HG03442 (cell line): ENCODE data around the gene PALD1.

Experiments
- ATAC-seq: cut with Tn5 transposase; IDR thresholded peaks from one replicate; pipeline ENCODE4 v1.9.1; 2021; ENCODE audit warnings: mild to moderate bottlenecking, moderate library complexity; ENCODE audit not compliant: unreplicated experiment

The PALD1 gene

DNA sequence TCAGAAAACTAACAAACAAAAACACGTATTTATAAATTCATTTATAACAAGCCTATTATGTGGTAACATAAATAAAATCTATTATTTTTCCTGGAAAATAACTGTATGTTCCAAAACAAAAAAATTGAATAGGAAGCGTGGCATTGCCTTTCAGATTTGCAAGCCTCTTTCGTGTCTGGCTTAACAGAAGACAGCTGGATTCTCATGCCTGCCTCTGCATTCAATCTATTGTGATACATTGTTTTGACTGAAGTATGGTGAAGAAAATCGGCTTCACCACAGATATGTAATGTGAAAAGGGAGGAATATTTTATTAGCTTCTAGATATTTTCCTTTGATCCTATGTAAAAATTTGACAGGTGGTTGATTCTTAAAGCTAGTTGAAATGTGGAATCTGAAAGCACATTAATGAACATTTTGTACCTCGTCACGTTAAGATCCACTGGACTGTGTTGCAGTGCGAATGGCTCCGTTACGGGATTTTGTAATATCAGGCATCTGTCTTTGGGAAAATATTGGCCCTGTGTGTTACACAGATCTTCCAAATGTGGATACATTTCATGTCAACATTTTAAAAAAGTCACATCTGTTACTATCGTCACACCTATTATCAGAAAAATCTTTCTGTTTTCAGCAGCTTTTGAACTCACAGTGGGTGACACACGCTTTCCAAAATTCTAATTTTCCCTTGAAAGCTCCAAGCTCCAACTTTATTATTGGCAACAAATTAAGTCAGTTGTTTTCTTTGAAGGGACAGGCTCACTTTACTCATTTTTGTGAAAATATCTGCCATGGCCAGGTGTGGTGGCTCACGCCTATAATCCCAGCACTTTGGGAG, 26.2 kb downstream of the PALD1 start:
- ATAC-seq = no peak

DNA sequence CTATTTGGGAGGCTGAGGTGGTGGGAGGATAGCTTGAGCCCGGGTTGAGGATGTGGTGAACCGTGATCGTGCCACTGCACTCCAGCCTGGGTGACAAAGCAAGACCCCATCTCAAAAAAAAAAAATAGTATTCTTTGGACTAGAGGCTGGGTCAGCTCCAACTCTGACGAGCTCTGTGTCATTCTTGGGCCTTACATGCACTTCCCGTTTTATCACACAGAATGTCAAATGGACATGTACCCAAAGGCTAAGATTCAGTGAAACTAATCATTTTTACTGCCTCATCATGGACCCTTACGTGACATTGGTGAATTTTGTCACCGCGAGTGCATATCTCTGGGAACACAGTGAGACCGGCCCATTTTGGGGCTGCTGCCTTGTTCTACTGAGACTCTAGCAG, 27.3 kb downstream of the PALD1 start:
- no peak for ATAC-seq

DNA sequence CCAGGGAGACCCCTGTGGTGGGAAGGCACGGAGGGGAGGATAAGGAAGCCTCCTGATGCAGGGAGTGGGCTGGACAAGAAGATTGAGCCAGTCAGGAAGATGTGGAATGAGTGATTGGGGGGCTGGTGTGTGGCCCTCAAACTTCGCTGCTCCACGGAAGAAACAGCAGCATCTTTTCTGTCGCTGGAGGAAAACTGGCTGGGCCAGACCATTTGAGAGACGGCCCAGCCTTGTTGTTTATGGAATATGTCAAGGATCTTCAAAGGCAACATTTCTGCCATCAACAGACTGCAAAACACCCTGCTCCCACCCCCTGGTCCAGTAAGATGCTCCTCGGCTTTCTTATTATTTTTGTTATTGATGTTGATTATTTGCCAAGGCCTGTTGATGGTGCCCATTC, 29.4 kb downstream of the PALD1 start:
- ATAC-seq = no peak

DNA sequence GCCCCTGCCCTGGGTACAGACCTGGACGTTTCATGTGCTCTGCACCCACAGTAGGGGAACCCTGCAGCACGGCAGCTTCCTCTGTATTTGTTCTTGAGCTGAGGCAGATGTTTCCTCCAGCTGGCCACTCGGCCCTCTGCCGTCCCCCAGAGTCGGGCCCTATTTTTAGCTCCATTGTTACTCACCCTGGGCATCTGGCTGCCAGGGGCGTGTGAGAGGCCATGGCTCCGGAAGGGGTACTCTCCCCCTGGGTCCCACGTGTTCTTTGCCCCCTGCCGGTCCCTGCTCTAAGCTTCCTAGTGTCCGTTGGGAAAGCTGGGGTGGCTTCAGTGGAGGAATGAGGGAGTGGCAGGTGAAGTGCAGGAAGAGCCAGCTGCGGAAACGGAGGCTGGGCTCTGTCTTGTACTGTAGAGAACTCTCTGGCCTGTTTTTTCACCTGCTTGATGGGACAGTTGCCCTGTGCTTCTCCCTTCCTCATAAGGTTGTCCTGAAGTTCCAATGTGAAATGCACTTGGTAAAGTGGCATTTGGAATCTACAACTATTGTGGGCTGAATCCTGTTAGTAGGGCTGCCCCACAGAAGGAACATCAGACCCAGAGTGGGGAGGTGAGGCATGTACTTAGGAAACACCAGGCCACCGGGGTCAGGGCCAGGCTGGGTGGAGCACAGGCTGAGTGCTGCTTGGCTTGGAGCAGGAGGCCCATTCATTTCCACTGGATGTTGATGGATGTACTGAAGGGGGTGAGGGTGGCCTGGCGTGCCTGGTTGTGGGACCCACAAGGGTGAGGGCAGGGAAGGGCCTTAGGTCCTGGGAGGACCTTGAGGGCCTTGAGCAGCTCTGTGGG, 30.6 kb downstream of the PALD1 start:
- no peak for ATAC-seq

DNA sequence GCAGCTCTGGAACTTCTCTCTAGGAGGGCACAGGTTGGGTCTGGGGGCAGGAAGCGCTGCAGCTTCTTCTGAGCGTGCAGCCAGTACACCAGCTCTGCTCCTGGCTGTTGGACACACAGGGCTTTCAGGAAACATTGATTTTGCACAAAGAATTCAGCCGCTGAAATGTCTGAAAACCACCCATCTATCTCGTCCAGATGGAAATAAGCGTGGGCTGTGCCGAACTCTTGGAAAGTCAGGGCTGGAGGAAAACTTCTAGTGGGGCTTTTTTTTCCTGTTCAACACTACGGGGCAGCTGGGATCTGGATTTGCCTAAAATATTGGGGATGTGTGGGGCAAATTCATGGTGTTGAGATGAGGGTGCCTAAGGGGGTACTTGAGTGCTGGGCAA, 31.2 kb downstream of the PALD1 start:
- no peak for ATAC-seq

DNA sequence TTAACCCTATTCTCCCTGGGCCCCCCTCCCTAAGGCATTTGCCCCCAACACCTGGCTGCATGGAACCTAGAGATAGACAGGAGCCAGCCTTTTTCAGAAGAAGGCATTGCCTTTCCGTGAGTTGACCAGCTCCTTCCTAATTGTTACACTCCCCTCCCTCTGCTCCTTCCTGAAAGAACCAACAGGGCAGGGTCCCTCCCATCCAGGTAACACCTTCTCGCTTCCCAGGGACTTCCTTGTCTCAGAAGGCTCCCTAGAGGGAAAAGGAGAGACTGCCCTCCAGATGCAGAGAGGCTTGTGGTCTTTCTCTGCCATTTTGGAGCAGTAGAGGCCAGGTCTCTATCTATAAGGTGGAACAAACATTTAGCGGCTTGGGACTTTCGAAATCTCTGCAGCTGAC, 31.9 kb downstream of the PALD1 start:
- no peak for ATAC-seq

DNA sequence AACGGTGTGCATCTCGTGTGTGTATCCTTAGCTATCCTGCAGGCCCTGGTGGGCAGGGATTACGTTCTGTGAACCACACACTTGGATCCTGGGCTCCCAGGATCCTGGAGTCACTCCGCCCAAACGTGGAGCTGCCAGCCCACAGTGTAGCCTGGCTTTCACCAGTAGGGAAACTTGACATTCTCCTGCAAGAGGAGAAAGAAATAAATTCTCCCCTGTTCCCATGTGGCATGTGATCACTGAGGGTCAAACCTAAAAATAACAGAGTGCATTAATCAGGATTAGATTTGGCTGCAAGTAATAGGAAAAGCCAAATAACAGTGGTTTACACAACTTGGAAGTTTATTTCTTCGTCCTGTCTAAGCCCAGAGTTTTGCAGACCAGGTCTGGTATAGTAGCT, 32.3 kb downstream of the PALD1 start:
- ATAC-seq = no peak

DNA sequence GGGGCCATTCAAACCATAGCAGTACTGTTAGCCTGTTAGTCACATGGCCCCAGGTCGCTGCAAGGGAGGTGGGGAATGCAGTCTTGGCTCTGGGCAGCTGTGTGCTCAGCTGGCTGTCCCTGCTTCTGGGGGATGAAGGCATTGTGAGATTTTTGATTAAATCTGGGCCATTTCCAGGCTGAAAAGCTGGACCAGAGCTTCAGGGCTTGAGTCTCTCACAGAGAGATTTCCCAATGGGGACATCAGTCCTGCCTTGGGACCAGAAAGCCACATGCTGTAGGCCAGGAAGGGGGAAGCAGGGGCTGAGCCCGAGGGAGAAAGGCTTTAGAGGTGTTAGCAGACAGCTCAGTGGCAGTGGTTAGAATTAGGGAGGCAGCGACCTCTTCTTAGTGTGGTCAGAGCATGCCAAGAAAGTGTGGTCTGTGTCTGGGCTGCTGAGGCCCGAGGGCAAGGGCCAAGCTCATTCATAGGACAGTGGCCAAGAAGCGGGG, 33.6 kb downstream of the PALD1 start:
- no peak for ATAC-seq

DNA sequence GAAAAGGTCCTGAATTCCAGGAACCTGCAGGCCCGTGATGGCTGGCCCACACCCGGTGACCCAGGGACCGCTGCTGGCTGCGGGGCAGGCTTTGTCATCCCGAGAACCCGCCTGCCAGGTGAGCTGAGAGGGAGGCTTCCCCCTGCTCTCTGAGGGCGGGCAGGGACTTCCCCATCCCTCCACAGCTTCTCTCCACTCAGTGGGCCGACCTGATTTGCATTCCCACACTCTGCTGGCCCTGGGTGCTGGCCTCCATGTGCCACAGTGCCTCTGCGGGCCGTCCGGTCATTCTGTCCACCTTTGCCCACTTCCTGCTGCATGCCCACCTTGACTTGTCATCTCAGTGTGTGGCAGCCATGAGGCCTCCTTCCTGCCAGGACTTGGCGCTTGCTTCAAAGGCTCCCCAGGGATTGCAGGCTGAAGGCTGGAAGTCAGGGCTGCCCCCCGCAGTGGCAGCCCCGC, 35.3 kb downstream of the PALD1 start:
- ATAC-seq = peak; percentile 91

DNA sequence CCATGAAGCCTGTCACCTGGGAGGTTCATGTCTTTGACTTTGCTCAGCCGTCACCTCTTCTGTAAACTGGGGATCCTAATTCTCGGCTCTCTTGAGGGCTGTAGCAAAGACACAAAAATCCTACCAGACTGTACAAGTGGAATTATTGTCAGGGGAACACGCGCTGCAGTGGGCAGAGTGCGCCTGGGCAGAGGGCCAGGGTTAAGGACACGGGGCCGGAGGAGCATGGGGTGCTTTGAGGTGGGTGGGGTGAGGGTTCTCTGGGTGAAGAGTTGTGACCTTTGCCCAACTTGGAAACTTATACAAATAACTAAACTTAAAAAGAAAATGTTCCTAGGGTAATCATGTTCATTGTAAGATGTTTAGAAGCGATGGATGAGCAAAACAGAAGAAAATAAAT, 36.0 kb downstream of the PALD1 start:
- no peak for ATAC-seq

DNA sequence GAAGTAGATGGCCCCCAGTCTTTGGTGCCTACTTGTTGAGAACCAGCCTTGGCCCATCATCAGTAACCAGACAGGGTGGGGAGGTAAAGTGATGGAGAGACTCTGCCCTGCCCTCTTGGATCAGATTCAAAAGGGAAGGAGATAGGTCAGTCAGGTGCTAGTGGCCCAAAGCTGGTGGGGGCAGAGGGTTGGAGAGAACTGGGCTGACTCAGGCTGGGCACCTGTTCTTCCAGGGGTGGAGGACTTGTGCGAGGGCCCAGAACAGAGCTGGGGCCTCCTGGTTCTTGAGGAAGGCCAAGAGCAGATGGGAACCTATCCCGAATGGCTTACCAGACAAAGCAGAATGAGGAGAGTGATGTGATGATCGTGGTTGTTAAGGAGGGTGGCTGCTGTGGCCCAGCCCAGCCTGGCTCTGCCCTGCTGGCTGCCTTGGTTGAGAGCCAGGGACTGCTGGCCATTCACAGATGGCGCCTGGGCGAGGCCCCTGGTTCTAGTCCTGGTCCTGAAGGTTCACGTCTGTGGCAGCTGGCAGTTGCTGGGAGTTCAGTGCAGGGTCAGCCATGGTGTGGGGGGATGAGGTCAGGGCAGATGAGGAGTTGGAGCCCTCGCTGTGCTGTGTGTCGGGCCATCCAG, 36.6 kb downstream of the PALD1 start:
- no peak for ATAC-seq

DNA sequence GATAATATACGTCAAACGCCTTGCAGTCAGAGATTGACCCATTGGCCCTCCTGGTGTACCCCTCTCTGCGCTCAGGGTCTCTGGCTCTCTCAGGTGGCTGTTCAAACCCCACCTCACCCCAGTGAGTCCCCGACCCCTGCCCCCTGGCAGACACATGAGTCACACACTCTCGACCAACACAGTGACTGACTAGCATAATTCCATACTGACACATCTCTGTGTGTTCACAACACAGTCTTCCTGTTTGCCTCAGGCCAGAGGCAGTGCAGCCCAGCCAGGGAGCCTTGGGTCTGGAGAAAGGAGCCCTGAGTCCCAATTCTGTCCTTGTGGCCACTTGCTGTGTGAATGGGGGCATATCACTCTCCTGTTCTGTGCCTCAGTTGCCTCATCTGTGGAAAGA, 40.1 kb downstream of the PALD1 start:
- no peak for ATAC-seq

DNA sequence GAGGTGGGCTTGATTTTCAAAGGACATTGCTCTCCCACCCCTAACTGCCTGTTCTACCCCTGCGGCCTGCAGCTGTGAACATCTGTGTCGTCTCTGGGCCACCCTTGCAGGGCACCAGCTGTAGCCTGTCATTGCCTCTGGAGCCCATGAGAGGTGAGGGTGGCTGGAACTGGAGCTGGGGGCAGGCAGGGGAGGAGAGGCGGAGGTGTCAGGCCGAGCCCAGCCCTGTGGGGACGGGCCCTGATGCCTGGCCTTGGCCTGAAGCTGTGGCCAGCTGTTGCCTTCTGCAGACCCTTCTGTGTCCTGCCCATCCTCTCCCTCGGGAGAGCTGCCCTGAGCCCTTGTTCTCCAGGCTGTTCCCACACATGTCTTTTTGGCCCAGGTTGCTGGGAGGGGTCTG, 44.5 kb downstream of the PALD1 start:
- no peak for ATAC-seq

DNA sequence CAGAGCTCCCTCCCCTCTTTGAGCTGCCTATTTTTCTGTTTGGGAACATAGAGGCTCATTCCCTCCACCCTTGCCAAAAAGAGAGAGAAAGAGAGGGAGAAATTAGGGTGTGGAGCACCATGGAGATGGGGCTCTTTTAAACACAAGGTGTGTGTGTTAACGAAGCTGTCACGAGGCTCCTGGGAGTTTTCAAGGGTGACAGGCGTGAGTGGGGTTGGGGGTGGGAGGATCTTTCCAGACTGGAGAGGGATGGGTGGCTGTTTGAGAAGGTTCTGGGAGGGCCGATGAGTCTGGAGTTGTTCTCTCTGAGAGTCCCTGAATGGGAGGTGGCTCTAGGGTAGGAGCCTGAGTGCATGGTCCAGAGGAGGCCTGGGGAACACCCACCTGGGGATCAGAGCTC, 45.0 kb downstream of the PALD1 start:
- ATAC-seq = no peak

DNA sequence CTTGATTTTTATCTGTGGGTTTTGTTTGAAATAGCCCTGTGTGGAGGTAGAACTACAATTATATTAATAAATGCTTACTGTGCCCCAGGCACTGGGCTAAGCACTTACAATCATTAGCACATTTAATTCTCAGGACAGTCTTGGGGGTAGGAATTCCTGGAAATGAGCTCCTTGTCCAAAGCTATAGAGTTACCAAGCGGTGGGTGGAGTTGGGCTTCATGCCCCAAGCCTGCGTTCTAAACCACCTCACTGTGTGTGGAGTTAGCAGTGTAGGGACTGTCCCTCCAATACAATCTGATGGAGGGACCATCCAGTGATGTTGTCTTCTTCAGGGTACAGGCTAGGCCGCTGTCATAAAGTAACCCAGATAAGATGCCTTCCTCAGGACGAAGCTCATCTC, 49.7 kb downstream of the PALD1 start:
- ATAC-seq = no peak

DNA sequence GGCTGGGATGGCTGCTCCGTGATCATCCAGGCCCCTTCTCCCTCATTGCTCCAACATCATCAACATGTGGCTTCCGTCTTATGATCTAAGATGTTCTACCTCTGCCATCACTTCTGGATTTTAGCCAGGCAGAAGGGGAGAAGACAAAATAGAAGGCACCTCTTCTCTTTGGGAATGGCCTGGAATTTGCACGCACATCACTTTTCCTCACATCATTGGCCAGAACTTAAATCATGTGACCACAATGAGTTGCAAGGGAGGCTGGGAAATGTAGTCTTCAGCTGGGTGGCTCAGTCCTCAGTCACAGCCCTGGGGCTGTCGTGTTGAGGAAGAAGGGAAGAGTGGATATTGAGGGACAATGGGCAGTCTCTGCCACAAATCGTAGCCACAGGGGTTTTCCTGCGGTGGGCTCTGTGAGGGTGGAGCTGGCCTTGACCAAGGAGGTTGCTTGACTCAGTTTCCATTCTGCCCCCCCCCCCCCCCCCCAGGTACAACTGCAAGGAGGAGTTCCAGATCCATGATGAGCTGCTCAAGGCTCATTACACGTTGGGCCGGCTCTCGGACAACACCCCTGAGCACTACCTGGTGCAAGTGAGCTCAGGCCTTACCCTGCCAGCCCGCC, 50.3 kb downstream of the PALD1 start:
- no peak for ATAC-seq

DNA sequence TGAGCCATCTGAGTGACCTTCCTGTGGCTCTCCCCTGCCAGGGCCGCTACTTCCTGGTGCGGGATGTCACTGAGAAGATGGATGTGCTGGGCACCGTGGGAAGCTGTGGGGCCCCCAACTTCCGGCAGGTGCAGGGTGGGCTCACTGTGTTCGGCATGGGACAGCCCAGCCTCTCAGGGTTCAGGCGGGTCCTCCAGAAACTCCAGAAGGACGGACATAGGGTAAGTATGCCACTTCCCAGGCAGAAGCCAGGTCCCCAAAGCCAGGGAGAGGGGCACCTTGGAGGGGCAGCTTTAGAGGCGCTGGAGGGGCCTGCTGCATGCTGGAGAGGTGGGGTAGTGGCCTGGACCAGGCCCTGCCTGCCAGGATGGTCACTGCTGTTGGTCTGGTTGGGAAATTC, 51.3 kb downstream of the PALD1 start:
- no peak for ATAC-seq

DNA sequence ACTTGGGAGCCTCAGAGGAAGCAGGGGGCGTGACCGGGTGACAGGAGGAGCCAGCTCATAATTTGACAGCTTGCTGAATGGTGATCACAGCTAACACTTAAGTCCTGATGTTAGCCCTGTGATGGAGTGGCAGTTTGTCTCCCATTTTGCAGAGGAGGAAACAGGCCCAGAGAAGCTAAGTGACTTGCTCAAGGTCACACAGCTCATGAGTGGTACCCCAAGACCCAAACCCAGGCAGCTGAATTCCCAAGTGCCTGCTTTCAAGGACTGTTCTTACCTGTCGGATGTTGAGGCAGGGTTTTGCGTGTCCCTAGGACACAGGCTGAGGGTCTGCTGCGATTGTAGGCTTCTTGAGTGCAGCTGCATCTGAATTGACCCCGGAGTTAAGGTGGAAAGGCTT, 51.7 kb downstream of the PALD1 start:
- no peak for ATAC-seq

DNA sequence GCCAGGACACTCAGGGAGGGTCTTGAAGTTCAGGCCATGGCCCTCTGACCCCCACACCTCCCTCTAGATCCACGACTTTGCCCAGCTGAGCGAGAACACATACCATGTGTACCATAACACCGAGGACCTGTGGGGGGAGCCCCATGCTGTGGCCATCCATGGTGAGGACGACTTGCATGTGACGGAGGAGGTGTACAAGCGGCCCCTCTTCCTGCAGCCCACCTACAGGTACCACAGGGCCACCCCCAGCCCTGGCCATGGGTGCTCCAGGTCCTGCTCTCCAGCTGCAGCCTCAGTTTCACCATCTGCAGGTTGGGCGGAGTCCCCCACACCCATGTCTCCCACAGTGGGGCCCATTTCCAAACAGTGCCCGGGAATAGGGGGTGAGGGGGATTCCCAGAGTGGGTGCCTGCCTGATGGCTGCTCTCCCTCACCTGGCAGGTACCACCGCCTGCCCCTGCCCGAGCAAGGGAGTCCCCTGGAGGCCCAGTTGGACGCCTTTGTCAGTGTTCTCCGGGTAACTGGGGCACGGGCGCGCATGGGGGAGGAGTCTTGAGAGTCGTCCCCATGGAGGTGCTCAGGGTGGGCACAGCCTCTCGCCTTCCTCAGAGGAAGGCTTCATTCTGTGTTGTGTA, 54.1 kb downstream of the PALD1 start:
- no peak for ATAC-seq

DNA sequence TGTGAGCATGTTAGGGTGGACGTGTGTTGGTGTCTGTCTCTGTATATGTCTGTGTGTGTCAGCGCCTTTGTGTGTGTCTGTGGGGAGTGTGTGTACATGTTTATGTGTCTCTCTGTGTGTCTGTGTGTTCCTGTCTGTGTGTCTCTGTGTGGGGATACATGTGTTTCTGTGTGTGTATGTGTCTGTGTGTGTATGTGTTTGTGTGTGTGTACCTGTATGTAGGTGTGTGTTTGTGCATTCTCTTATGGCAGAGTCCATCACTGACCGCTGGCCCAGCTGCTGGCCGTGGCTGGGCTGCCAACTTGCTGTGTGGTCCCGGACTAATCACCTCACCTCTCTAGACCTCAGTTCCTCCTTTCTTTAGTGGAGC, 54.6 kb downstream of the PALD1 start:
- ATAC-seq = no peak

DNA sequence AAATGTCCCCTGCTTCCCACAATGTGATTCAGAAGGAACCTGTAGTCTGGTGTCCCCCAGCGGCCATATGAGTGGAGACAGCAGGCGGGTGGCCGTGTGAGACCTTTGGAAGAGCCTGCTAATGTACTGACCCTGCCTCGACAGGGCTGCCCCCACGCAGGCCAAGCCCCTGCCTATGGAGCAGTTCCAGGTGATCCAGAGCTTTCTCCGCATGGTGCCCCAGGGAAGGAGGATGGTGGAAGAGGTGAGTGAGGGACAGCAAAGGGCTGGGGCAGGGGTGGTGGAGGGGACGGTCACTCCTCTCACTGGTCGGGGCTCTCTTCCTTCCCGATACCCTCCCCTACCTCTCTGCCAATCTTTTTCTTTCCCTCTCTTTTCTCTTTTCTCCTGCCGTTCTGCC, 55.7 kb downstream of the PALD1 start:
- no peak for ATAC-seq
